SW480 (cell line): ENCODE results near the gene THOP1.

Source experiments
- DNase-seq: peaks from one replicate; pipeline ENCODE4 v3.0.0-alpha.2; 2016; ENCODE audit warnings: low spot score

The THOP1 gene

DNA sequence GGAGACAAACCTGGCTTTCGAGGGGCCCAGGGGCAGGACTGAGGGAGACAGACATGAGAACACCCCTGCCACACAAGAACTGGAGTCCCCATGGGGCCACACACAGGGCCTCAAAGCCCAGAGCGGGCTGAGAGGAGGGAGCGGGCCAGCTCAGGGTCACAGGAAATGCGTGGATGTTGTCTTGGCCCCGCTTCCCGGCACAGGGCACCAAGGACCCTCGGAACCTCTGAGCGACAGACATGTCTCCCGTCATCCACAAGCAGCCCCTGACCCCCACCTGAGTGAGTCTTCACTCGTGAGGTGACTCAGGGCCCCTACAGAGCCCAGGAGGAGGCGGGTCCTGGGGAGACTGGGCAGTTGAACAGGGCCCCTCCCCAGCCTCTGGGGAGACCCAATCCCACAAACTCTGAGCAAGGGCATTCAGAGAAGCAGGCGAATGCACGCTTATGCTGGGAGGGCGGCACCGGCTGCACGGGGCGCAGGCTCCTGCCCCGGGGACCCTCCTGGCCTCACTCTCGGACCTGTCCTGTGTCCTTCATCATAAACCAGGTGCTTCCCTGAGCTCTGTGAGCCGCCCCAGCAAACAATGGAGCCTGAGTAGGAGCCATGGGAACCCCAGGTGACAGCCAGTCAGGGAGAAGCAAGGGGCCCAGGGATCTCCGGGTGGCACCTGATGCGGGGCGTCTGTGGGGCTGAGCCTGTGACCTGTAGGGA is 22.4 kb upstream of the THOP1 start:
- no peak for DNase-seq

DNA sequence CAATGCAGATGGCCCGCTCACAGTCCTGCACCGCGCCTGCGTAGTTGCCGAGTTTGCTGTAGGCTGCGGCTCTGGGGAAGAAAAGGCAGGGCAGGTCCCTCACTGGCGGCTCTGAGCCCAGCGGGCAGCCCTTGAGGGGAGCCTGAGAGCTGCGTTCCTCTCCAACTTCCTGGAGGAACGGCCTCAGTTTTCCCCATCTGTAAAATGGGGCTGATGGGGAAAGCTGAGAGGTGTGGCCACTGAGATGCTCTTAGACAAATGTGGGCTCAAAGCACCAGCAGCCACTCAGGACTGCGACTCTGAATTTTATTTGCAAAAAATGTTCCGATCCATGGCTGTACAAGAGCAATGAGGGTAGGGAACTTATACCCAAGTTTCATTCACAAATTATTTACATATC is 21.6 kb upstream of the THOP1 start:
- no peak for DNase-seq

DNA sequence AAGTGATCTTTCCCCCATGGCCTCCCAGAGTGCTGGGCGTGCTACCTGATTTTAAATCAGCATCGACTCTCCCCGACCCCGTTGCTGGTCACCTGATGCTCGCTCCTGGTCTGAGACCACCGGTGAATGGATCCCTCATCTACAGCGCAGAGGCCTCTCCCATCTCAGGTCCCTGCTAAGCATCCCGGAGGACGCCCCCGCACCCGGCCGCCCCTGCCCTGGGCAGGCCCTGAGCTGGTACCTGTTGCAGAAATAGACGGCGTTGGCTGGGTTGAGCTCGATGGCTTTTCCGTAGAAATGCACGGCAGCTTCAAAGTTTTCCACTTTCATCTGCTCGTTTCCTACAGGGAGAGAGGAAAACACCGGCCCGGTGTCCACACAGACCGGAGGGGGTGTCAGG is 20.4 kb upstream of the THOP1 start:
- DNase-seq, result no peak

DNA sequence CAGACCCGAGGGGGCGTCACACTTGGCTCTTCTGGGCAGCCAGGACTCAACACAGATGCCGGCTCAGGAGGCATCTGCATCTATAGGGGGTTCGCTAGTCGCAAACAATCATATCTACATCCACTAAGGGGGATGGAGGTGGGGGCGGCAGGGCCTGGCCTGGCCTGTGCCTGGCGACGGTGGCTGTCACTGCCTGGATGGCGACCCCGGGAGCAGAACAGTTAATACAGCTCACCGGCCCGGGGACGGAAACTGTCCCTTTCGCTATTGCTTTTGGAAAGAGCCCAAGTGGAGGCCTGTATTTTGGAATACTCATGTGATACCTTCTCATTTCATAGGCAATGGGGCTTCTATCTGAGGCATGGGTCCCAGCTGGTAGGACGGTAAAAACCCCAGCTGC is 19.9 kb upstream of the THOP1 start:
- no peak for DNase-seq

DNA sequence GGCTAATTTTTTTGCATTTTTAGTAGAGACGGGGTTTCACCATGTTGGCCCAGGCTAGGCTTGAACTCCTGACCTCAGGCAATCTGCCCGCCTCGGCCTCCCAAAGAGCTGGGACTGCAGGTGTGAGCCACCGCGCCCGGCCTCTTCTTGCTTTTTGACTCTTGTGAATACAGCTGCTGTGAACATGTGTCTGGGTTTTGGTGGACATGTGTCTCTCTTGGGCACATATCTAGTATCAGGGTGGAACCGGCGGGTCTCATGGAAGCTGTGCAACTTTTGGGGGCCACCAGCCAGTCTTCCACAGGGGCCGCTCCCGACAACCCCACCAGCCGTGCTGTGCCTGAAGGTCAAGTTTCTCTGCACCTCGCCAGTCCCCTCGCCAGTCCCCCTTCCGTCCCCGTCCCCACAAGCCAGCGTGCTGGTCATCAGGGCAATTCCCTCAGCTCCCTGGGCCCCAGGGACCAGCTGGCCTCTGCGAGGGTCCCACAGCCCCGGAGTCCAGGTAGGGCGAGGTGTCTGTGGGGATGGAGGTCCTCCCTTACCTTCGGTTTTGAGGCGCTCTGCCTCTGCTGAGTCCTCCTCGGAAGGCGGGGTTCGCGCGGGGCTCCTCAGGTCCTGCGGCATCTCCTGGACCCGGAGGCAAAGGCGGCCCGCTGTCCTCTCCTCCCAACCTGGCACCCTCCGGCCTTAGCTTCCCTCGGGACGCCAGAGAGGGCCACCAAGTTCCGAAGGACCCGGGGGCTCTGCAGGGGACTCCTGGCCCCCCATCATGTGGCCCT is 18.5 kb upstream of the THOP1 start:
- no peak for DNase-seq

DNA sequence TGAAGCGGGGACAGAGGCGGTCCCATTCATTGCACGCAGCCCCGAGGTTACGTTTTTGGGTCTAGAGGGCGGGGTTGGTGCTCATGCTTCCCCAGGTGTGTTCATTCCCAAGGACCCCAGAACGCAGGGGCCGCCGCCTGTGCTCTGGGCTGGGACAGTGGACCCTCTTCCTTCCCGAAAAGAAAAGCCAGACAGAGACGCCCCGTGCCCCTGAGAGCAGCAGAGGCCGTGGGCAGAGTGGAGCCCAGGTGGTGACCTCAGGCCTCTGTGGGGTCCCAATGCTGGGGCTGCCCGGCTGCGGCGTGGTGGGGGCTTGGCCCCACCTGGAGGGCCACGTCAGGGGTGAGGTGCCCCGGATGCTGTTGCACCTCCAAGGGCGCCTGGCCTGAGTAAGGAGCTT is 17.6 kb upstream of the THOP1 start:
- no peak for DNase-seq

DNA sequence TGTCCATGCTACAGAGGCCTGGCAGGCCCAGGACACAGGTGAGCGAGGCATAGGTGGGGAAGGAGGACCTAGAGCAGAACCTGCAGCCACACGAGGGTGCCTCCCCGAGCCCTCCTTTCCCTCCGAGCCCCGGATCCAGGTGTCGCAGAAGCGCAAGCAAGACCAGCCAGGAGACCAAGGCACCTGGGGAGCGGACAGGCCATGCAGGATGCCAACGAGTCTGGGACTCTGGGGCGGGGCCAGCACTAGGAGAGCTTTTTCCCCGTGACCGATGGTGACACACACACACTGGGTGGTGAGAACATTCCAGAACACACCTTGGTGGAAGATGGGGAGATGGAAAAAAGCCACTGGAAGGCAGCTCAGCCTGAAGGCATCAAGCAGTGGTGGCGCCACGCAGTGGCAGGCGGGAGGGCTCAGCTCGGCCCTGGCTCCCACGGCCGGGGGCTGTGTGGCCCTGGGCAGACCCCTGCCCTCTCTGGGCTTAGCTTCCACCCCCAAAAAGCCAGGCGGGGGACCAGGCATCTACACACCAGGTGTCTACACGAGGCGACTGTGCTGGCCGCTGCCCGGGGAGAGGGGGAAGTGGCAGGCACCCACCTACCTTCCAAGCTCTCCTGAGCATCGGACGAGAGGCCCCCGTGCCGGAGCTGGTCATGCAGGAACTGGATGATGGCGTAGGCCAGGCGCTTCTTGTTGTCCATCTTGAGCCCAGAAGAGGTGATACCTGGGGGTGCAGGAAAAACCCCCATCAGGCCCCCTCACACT is 16.8 kb upstream of the THOP1 start:
- no peak for DNase-seq

DNA sequence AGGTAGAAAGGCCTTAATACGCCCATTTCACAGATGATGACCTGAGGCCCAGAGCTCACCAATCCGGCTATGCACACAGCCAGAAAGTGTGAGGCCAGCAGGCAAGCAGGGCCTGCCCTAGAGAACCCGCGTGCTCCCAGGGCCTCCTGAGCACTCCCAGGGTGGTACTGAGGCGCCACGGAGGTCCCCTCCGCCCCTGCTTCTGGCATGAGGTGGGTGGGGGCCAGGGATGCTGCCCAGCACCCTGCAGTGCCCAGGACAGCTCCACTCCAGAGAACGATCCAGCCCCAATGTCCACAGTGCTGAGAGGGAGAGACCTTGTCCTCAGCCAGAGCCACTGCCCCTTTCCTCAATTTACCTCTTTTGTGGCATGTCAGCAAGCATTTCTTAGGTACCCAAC is 16.1 kb upstream of the THOP1 start:
- DNase-seq, result no peak

DNA sequence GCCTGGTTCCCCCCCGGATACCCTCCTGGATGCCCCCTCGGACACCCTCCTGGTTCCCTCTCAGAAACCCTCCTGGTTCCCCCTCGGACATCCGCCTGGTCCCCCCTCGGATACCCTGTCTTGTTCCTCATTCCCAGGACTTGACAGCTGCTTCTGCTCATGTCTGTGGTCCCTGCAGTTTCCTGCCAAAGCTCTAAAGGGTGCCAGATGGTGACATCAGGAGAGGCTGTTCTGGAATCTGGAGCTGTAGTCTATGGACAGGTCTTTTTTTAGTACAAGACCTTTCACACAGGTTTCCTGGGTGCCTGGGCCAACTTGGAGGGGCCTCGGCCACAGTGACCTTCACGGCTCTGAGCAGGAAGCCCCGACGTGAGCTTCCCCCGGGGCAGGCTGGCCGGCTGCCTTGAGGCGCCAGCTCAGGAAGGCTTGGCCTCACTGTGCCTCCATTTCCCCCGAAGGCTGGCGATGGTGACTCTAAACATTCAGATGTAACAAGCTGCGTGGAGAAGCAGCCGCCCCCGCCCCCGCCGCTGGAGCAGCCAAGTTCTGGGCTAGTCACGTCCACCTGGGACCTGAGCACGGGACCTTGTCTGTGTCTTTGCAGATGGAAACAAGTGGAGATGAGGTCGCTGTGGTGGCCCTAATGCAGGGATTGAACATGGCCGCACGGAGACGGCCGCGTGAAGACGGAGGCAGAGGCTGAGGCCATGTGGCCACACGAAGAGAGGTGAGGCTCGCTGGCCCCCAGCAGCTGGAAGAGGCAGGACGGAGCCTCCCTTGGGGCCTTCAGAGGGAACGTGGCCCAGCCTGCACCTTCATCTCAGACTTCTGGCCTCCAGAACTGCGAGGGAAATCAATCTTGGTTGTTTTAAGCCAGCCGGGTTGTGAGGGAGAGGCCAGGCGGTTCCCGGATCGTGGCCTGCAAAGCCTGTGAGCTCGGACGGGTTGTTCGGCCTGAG is 15.0 kb upstream of the THOP1 start:
- DNase-seq, result no peak

DNA sequence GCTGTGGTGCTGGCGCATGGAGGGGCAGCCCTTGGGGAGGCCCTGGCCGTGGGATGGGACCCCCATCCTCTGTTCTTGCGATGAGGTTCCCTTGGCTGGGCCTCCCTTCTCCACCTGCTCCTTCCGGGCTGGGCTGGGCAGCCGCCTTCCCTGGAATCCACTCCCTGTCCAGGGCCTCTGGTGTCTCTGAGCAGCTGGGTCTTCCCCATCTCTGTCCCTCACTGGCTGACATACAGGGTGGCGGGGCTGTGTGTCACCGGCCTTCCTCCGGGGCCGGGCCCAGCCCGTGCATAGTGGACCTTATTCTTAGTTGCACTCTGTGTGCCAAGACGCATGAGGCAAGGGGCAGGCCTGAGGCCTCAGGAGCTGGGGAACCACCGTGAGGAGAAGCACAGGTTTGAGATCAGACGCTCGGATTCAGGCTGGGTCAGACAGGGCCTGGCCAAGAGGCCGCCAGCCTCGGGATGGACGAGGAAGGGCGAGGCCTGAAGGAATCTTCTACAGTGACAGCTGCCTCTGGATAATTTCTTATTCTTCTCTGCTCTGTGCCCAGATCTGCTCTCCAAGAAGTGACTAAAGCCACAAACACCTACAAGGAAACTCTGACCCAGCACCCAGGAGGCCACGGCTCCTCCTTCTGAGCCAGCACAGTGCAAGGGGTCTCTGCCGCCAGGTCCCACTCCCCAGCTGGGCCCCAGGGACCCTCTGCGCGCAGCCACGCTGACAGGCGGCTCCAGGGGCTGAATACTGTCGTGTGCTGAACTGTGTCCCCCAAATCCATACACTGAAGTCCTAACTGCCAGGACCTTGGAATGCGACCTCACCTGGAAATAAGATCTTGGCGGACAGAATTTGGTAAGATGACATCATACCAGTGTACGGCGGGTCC is 13.3 kb upstream of the THOP1 start:
- no peak for DNase-seq

DNA sequence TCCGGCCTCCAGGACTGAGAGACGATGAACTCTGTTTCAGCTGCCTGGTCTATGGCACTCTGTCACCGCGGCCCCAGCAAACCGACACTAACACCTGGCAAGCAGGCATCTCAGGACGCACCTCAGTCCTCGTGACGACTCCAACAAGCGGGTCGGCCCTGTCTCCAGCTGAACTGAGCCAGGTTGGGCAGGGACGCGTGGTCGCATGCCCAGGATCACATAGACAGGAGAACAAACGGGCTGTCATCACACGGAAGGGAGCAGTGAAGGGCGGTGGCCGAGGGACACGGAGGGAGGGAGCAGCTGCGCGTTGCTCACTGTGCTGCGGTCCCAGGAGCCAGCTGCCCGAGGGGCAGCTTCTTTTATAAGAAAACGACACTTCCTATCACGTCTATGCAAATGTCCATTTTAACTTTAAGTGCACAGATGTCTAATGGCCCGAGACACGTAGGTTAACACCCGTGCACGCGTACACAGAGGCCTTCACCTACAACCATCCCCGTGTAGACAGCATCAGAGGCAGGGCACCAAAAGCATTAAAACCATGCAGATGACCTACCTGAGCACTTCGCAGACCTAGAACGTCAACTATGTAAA is 11.1 kb upstream of the THOP1 start:
- DNase-seq, result no peak

DNA sequence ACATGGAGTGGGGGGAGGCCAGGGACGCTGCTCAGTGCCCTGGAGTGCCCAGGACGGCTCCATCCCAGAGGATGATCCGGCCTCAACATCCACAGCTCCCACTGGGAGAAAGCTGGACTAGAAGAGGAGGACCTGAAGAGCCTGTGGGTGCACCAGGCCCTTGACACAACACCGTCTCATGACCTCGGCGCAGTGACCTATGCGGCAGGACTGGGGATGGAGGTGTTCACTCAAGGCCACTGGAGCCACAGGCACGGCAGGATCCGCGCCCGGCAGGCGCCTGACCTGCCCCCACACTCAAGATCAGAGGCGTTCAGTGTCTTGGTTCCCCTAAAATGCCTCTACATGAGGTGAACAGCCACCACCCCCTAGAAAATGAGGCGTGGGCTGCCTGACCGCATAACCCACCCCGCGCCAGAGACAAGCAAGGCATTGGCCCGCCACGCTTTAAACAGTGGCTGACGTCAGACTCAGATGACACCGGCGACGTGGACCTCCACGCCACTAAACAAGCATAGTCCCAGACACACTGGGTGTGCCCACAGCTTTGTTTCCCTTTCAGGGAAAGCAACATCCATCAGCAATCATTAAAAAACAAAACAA is 10.2 kb upstream of the THOP1 start:
- no peak for DNase-seq

DNA sequence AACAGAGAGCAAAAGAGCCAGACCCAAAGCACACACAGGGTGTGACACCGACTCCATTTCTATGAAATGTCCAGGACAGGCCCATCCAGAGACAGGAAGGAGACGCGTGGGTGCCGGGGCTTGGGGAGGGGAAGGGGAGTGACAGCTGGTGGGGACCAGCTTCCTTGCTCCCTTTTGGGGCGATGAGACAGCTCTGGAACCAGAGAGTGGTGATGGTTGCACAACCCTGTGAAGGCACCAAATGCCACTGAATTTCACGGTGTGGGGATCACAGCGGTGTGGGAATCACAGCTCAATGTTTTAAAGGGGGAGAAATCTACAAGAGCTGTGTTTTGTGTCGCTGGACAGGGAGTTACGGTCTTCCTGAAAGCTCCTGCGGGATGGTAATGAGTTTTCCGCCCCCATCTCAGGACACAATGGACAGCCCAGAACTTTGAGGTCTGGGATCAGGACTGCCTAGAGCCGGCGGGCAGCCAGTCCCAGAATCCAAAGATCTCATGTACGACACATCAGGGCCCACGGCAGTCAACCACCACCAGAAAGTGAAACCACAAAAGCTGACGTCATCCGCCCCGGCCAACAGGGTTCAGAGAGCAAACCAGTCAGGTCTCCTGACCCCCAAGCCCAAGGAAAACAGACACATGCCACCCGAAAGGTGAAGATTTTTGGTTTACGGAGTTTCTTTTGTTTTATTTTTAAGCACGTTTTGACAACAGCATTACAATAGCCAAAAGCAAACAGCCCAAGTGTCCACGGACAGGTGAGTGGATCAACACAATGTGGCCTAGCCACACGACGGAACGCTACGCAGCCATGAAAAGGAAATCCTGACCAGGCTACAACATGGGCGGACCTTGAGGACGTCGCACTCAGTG is 9.5 kb upstream of the THOP1 start:
- no peak for DNase-seq

DNA sequence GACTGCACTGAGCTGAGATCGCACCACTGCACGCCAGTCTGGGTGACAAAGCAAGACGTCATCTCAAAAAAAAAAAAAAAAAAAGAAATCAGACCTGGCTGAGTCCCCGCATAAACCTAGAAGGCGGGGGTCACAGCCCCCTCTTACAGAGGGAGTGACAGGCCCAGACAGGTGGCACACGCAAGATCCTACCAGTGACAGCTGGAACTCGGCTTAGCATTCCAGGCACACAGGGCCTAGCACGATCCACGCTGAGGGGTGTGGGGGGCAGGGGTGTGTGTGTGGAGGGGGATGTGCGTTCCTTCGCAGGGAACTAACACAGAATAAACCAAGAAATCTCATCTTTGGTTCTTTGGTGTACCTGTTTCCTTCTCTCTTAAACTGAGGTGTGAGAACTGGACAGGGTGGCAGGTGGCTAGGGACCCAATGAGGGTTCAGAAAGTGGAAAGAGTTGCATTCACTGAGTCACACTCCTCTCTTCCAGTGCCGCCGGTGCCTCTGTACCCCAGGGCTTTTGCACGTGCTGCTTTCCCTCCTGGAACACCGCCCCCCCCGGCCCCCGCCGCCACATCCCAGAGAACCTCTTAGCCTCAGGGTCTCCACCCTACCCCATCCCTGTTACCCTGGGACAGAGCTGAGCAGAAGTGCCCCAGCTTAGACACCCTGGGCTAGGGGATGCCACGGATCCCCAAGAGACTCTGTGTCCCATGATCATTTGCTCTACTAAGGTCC is 7.2 kb upstream of the THOP1 start:
- DNase-seq, result no peak

DNA sequence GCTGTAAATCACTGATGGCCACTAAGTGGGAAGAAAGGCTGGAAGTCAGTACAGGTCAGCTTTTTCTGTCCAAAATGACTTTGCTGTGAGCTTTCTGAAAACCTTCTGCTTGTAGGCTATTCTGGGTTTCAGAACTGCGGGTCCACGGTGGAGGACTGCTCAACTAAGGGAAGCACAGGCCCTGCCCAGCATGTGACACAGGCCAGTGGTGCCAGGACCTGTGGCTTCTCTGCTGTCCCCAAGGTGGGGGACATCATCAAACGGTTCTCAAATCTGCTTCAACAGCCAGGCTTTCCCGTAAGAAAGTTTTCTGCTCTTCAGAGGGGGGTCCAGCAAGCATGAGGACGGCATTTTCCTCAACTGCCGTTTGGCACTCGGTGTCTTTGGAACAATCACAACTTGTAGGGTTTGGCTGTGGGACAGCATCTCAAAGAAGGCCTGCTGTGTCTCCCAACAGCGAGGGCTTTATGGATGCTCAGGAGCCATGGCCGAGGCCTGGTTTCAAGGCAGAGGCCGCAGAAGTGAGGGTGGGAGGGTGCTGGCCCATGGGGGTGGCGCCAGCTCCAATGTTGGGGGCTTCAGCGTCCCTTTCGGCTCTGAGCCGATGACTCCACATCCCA is 6.1 kb upstream of the THOP1 start:
- DNase-seq, result no peak

DNA sequence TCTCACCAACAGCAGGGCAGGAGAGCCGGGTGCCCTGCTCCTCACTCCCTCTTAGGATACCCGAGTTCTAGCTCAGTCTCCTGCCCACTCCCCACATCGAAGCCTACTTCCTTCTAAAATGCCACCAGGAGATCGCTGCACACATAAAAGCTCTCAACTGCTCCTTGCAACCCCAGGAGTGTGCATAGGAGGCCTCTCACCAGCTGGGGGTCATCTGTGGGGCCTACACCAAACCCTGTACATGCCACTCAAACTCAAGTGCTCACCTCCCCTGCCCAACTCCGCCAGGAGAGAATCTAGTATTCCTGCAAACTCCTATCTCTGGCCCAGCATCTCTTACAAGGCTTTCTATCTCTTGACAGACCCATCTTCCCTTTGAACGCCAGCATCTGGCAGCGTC is 5.0 kb upstream of the THOP1 start:
- no peak for DNase-seq

DNA sequence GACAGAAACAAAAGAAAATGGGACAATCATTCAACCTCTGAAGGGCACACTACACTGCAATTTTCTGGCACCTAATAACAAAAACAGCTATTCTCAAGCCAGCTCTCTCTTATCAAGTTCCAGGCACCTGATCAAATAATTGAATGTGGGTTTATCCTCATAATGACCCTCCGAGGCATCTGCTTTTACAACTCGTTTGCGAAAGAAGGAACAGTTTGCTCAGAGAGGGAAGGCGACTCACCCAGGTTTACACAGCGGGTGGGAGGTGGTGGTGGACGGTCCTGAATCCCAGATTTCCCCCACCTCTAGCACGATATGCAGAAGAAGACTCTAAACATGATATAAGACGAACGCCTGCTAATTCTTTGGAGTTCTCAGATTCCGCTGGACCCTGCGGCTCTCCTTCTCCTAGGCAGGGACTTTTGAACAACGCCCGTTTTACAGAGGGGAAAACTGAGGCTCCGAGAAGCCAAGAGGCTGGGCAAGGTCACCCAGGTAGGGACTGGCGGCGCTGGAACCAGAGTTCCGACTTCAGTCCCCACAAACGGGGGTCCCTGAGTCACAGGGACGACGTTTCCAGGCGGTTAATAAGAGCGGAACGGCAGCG is 2.9 kb upstream of the THOP1 start:
- no peak for DNase-seq
